HEK293 (cell line): ENCODE measurements around the gene TTYH2.
A peak's percentile ranks its signal among the peaks of the same experiment; 100 is the strongest.

ENCODE experiments used
- HOXD13 ChIP-seq: sonication (generic); formaldehyde crosslinking; IDR thresholded peaks from 2 replicates; pipeline ENCODE4 v1.8.0; 2022; ENCODE audit warnings: missing genetic modification reagents, borderline replicate concordance
- KLF17 ChIP-seq: fragments of 450-650 bp; formaldehyde crosslinking; IDR thresholded peaks from 2 replicates; pipeline ENCODE4 v1.5.1; 2016; ENCODE audit warnings: missing biosample characterization, missing genetic modification characterization
- PRDM10 ChIP-seq: fragments of 450-650 bp; formaldehyde crosslinking; IDR thresholded peaks from 2 replicates; pipeline ENCODE4 v1.5.1; 2016; ENCODE audit warnings: missing biosample characterization, missing genetic modification characterization
- RBAK ChIP-seq: fragments of 450-650 bp; formaldehyde crosslinking; IDR thresholded peaks from 2 replicates; pipeline ENCODE4 v1.5.1; 2016; ENCODE audit warnings: missing biosample characterization, missing genetic modification characterization
- SCRT2 ChIP-seq: fragments of 450-650 bp; formaldehyde crosslinking; IDR thresholded peaks from 2 replicates; pipeline ENCODE4 v1.5.1; 2016; ENCODE audit warnings: missing biosample characterization, missing genetic modification characterization
- ZBTB7A ChIP-seq: fragments of 450-650 bp; formaldehyde crosslinking; IDR thresholded peaks from 2 replicates; pipeline ENCODE4 v1.5.1; 2016; ENCODE audit warnings: low read depth, missing biosample characterization, missing genetic modification characterization
- ZNF211 ChIP-seq: fragments of 450-650 bp; formaldehyde crosslinking; IDR thresholded peaks from 2 replicates; pipeline ENCODE4 v1.5.1; 2016; ENCODE audit warnings: low read depth, missing biosample characterization, missing genetic modification characterization
- ZNF24 ChIP-seq: fragments of 450-650 bp; formaldehyde crosslinking; IDR thresholded peaks from 2 replicates; pipeline ENCODE4 v1.5.1; 2016; ENCODE audit warnings: missing biosample characterization, missing genetic modification characterization
- ZNF280C ChIP-seq: fragments of 450-650 bp; formaldehyde crosslinking; IDR thresholded peaks from 2 replicates; pipeline ENCODE4 v1.5.1; 2016; ENCODE audit warnings: missing biosample characterization, missing genetic modification characterization
- ZNF391 ChIP-seq: fragments of 450-650 bp; formaldehyde crosslinking; IDR thresholded peaks from 2 replicates; pipeline ENCODE4 v1.5.1; 2016; ENCODE audit warnings: low read depth, missing biosample characterization, missing genetic modification characterization, borderline replicate concordance
- ZNF623 ChIP-seq: fragments of 450-650 bp; formaldehyde crosslinking; IDR thresholded peaks from 2 replicates; pipeline ENCODE4 v1.5.1; 2016; ENCODE audit warnings: missing biosample characterization, missing genetic modification characterization
- ZNF776 ChIP-seq: fragments of 450-650 bp; formaldehyde crosslinking; IDR thresholded peaks from 2 replicates; pipeline ENCODE4 v1.5.0; 2017; ENCODE audit warnings: missing biosample characterization, missing genetic modification characterization, borderline replicate concordance
- TF ChIP-seq, protein P1 (sequence below): IDR thresholded peaks from 2 replicates; pipeline ENCODE4 v1.6.1; 2011; ENCODE audit warnings: mild to moderate bottlenecking, low read depth, low read length, borderline replicate concordance
- TF ChIP-seq, protein P2 (sequence below): fragments of 450-650 bp; formaldehyde crosslinking; IDR thresholded peaks from 2 replicates; pipeline ENCODE4 v1.5.1; 2016; ENCODE audit warnings: missing biosample characterization, missing genetic modification characterization
- TF ChIP-seq, protein P3 (sequence below): sonication (generic); formaldehyde crosslinking; IDR thresholded peaks from 2 replicates; pipeline ENCODE4 v1.8.1; 2022; ENCODE audit warnings: mild to moderate bottlenecking, moderate library complexity, missing genetic modification reagents
- TF ChIP-seq, protein P4 (sequence below): fragments of 450-650 bp; formaldehyde crosslinking; IDR thresholded peaks from 2 replicates; pipeline ENCODE4 v1.5.1; 2016; ENCODE audit warnings: missing biosample characterization, missing genetic modification characterization
- TF ChIP-seq, protein P5 (sequence below): fragments of 450-650 bp; formaldehyde crosslinking; IDR thresholded peaks from 2 replicates; pipeline ENCODE4 v1.5.1; 2016; ENCODE audit warnings: missing biosample characterization, missing genetic modification characterization, borderline replicate concordance

The TTYH2 gene

GRCh38 chr17:74203439-74204240 lies 9.7 kb upstream of the TTYH2 start, which contains the start of gene RPL38 (continued):
- TF ChIP-seq, protein P1, sequence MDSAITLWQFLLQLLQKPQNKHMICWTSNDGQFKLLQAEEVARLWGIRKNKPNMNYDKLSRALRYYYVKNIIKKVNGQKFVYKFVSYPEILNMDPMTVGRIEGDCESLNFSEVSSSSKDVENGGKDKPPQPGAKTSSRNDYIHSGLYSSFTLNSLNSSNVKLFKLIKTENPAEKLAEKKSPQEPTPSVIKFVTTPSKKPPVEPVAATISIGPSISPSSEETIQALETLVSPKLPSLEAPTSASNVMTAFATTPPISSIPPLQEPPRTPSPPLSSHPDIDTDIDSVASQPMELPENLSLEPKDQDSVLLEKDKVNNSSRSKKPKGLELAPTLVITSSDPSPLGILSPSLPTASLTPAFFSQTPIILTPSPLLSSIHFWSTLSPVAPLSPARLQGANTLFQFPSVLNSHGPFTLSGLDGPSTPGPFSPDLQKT, result peak; percentile 70; the same call in 1 of the 2 replicates
- TF ChIP-seq HOXD13, result peak; percentile 85; the same call in 1 of the 2 replicates
- TF ChIP-seq ZNF623 (tag by site-specific recombination), result peak; percentile 38
- TF ChIP-seq, protein P2, sequence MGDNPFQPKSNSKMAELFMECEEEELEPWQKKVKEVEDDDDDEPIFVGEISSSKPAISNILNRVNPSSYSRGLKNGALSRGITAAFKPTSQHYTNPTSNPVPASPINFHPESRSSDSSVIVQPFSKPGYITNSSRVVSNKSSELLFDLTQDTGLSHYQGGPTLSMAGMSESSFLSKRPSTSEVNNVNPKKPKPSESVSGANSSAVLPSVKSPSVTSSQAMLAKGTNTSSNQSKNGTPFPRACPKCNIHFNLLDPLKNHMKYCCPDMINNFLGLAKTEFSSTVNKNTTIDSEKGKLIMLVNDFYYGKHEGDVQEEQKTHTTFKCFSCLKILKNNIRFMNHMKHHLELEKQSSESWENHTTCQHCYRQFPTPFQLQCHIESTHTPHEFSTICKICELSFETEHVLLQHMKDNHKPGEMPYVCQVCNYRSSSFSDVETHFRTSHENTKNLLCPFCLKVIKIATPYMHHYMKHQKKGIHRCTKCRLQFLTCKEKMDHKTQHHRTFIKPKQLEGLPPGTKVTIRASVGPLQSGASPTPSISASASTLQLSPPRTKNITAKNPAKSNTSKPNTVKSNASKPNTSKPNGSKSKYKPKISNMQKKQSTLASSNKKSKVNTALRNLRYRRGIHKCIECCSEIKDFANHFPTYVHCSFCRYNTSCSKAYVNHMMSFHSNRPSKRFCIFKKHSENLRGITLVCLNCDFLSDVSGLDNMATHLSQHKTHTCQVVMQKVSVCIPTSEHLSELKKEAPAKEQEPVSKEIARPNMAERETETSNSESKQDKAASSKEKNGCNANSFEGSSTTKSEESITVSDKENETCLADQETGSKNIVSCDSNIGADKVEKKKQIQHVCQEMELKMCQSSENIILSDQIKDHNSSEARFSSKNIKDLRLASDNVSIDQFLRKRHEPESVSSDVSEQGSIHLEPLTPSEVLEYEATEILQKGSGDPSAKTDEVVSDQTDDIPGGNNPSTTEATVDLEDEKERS (tag by site-specific recombination), result 0 out of 2 replicates have a peak, but pooled peaks have one; percentile 36
- no peak for TF ChIP-seq SCRT2 (tag by site-specific recombination)
- 0 out of 2 replicates have a peak, but pooled peaks have one; percentile 13 for TF ChIP-seq RBAK (tag by site-specific recombination)
- TF ChIP-seq ZNF391 (tag by site-specific recombination), result peak; percentile 96
- TF ChIP-seq ZNF280C, result no peak
- TF ChIP-seq, protein P3, sequence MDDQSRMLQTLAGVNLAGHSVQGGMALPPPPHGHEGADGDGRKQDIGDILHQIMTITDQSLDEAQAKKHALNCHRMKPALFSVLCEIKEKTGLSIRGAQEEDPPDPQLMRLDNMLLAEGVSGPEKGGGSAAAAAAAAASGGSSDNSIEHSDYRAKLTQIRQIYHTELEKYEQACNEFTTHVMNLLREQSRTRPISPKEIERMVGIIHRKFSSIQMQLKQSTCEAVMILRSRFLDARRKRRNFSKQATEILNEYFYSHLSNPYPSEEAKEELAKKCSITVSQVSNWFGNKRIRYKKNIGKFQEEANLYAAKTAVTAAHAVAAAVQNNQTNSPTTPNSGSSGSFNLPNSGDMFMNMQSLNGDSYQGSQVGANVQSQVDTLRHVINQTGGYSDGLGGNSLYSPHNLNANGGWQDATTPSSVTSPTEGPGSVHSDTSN, result peak; percentile 75; the same call in 1 of the 2 replicates
- TF ChIP-seq, protein P4, sequence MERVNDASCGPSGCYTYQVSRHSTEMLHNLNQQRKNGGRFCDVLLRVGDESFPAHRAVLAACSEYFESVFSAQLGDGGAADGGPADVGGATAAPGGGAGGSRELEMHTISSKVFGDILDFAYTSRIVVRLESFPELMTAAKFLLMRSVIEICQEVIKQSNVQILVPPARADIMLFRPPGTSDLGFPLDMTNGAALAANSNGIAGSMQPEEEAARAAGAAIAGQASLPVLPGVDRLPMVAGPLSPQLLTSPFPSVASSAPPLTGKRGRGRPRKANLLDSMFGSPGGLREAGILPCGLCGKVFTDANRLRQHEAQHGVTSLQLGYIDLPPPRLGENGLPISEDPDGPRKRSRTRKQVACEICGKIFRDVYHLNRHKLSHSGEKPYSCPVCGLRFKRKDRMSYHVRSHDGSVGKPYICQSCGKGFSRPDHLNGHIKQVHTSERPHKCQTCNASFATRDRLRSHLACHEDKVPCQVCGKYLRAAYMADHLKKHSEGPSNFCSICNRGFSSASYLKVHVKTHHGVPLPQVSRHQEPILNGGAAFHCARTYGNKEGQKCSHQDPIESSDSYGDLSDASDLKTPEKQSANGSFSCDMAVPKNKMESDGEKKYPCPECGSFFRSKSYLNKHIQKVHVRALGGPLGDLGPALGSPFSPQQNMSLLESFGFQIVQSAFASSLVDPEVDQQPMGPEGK, result peak; percentile 70; the same call in 1 of the 2 replicates
- no peak for TF ChIP-seq ZNF211
- TF ChIP-seq KLF17 (tag by site-specific recombination), result peak; percentile 97
- TF ChIP-seq ZNF24 (tag by site-specific recombination), result peak; percentile 86
- TF ChIP-seq ZBTB7A (tag by site-specific recombination), result no peak; the same call in none of the 2 replicates
- TF ChIP-seq, protein P5, sequence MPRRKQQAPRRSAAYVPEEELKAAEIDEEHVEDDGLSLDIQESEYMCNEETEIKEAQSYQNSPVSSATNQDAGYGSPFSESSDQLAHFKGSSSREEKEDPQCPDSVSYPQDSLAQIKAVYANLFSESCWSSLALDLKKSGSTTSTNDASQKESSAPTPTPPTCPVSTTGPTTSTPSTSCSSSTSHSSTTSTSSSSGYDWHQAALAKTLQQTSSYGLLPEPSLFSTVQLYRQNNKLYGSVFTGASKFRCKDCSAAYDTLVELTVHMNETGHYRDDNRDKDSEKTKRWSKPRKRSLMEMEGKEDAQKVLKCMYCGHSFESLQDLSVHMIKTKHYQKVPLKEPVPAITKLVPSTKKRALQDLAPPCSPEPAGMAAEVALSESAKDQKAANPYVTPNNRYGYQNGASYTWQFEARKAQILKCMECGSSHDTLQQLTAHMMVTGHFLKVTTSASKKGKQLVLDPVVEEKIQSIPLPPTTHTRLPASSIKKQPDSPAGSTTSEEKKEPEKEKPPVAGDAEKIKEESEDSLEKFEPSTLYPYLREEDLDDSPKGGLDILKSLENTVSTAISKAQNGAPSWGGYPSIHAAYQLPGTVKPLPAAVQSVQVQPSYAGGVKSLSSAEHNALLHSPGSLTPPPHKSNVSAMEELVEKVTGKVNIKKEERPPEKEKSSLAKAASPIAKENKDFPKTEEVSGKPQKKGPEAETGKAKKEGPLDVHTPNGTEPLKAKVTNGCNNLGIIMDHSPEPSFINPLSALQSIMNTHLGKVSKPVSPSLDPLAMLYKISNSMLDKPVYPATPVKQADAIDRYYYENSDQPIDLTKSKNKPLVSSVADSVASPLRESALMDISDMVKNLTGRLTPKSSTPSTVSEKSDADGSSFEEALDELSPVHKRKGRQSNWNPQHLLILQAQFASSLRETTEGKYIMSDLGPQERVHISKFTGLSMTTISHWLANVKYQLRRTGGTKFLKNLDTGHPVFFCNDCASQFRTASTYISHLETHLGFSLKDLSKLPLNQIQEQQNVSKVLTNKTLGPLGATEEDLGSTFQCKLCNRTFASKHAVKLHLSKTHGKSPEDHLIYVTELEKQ (tag by site-specific recombination), result peak; percentile 50; the same call in 1 of the 2 replicates
- TF ChIP-seq ZNF776, result no peak
- TF ChIP-seq PRDM10 (tag by site-specific recombination), result peak; percentile 98
